DND-41 (cell line): Measurements from ENCODE around the gene MYH3.

Experiments used
- ATAC-seq: fragments of 200-7000 bp; cut with Tn5 transposase; 3 replicates; pipeline ENCODE4 v1.9.1; 2021; ENCODE audit warnings: low read depth; ENCODE audit not compliant: insufficient read depth
- DNase-seq: peaks from one replicate; pipeline ENCODE4 v3.0.0-alpha.2; 2020
- H2AFZ ChIP-seq: 2 replicates; pipeline ENCODE4 v1.6.0; 2012; ENCODE audit warnings: low read depth, low read length
- H3K27ac ChIP-seq: 2 replicates; pipeline ENCODE4 v1.5.1; 2012; ENCODE audit warnings: low read length, inconsistent platforms
- H3K27me3 ChIP-seq: fragments of 200-600 bp; sonication (generic); 2 replicates; pipeline ENCODE4 v1.6.0; 2012; ENCODE audit warnings: low read length, mild to moderate bottlenecking, inconsistent platforms; ENCODE audit not compliant: insufficient read depth, poor library complexity
- H3K36me3 ChIP-seq: 2 replicates; pipeline ENCODE4 v1.5.1; 2012; ENCODE audit warnings: low read length, inconsistent platforms; ENCODE audit not compliant: insufficient read depth
- H3K4me1 ChIP-seq: 2 replicates; pipeline ENCODE4 v1.5.1; 2012; ENCODE audit warnings: mild to moderate bottlenecking, low read length; ENCODE audit not compliant: insufficient read depth
- H3K4me2 ChIP-seq: 2 replicates; pipeline ENCODE4 v1.6.0; 2012; ENCODE audit warnings: mild to moderate bottlenecking, moderate library complexity, low read length, inconsistent platforms; ENCODE audit not compliant: insufficient read depth
- H3K4me3 ChIP-seq, 2 experiments: fragments of 200-600 bp in 1 of 2; shearing (Covaris generic) in 1 of 2; 2 replicates each; pipeline ENCODE4 v1.5.1; 2012 to 2016; ENCODE audit warnings: inconsistent platforms in 2 of 2, low read length in 2 of 2, mild to moderate bottlenecking in 2 of 2, low read depth in 1 of 2, moderate library complexity in 1 of 2
- H3K79me2 ChIP-seq: 2 replicates; pipeline ENCODE4 v1.6.0; 2012; ENCODE audit warnings: low read length, inconsistent platforms; ENCODE audit not compliant: insufficient read depth
- H3K9ac ChIP-seq: 2 replicates; pipeline ENCODE4 v1.6.0; 2012; ENCODE audit warnings: low read depth, mild to moderate bottlenecking, inconsistent platforms, low read length, moderate library complexity
- H3K9me3 ChIP-seq: 2 replicates; pipeline ENCODE4 v1.5.1; 2012; ENCODE audit warnings: low read length, moderate library complexity, mild to moderate bottlenecking, inconsistent platforms; ENCODE audit not compliant: insufficient read depth, severe bottlenecking
- H4K20me1 ChIP-seq: 2 replicates; pipeline ENCODE4 v1.6.0; 2012; ENCODE audit warnings: low read length; ENCODE audit not compliant: insufficient read depth
- EZH2 ChIP-seq: IDR thresholded peaks from 3 replicates; pipeline ENCODE4 v1.6.1; 2012; ENCODE audit warnings: borderline replicate concordance, low read depth, mild to moderate bottlenecking, moderate library complexity, low read length, inconsistent platforms; ENCODE audit not compliant: severe bottlenecking
- TF ChIP-seq, protein P1 (sequence below): IDR thresholded peaks from 2 replicates; pipeline ENCODE4 v1.5.1; 2012; ENCODE audit warnings: borderline replicate concordance, low read length, moderate library complexity, mild to moderate bottlenecking; ENCODE audit not compliant: poor library complexity, severe bottlenecking; ENCODE audit errors: extremely low read depth

Gene MYH3

DNA sequence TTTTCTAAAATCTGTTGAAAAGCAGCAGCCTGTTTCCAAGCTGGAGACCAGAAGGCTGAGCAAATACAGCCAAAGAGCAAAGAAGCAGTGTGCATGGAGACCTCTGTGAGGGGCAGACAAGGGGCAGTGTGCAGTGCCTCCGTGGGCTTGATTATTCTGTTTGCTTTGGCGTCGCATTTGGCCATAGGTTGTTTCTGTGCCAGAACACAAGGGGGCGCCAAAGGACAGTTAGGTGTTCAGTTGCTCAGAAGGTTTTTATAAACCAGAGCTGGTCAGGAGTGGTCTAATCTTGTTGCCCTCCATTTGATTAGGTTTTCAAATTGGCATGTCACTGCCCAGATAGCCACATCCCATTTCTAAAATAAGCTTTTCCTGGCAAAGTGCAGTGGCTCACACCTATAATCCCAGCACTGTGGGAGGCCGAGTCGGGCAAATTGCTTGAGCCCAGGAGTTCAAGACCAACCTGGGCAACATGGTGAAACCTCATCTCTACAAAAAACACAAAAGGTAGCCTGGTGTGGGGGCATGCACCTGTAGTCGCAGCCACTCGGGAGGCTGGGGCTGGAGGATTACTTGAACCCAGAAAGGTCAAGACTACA lies 10.6 kb downstream of the MYH3 start:
- Histone ChIP-seq H4K20me1 (no peaks in the 10 kb centered on the region), H3K9ac (no peak overlapping the region), H2AFZ (no peak overlapping the region), H3K36me3 (peaks cover 6% of the 10 kb centered on the region; the same call in 1 of the 2 replicates), H3K4me3 (no peak overlapping the region), H3K9me3 (no peaks in the 10 kb centered on the region), H3K79me2 (no peaks in the 10 kb centered on the region), H3K4me2 (no peak overlapping the region), H3K27ac (no peak overlapping the region), H3K27me3 (no peaks in the 10 kb centered on the region), H3K4me1 (no peaks in the 10 kb centered on the region)
- DNase-seq (peak; percentile 70), ATAC-seq (peak; percentile 77)
- TF ChIP-seq, protein P1, sequence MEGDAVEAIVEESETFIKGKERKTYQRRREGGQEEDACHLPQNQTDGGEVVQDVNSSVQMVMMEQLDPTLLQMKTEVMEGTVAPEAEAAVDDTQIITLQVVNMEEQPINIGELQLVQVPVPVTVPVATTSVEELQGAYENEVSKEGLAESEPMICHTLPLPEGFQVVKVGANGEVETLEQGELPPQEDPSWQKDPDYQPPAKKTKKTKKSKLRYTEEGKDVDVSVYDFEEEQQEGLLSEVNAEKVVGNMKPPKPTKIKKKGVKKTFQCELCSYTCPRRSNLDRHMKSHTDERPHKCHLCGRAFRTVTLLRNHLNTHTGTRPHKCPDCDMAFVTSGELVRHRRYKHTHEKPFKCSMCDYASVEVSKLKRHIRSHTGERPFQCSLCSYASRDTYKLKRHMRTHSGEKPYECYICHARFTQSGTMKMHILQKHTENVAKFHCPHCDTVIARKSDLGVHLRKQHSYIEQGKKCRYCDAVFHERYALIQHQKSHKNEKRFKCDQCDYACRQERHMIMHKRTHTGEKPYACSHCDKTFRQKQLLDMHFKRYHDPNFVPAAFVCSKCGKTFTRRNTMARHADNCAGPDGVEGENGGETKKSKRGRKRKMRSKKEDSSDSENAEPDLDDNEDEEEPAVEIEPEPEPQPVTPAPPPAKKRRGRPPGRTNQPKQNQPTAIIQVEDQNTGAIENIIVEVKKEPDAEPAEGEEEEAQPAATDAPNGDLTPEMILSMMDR: peak; percentile 94
- no peak for TF ChIP-seq EZH2

DNA sequence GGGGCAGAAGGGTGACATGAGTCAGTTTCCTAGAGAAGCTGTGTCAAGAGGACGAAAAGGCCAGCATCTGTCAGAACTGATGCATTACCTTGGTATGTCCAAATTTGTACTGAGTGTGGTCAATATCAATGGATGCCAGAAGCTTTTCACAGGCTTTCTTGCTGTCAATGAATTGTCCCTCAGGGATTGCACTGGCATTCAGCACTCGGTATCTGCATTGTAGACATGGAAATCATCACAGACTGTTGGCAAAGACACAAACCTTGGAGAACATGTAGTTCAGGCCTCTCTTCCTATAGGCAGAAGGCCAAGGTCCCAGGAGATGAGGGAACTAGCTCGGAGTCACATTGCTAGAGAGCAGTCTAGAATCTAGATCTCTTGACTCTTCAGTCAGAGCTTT lies 16.6 kb downstream of the MYH3 start:
- ATAC-seq (no peak), DNase-seq (no peak)
- H3K4me2 ChIP-seq: no peak overlapping the region
- peaks cover 29% of the 10 kb centered on the region; the same call in 1 of the 2 replicates for H3K36me3 ChIP-seq
- H3K27ac ChIP-seq: no peak overlapping the region
- TF ChIP-seq, protein P1: no peak
- TF ChIP-seq EZH2: no peak
- no peaks in the 10 kb centered on the region for H3K79me2 ChIP-seq
- no peak overlapping the region for H3K4me3 ChIP-seq
- no peak overlapping the region for H3K9ac ChIP-seq
- H2AFZ ChIP-seq: no peak overlapping the region
- H3K4me1 ChIP-seq: no peaks in the 10 kb centered on the region
- H3K27me3 ChIP-seq: no peaks in the 10 kb centered on the region
- no peaks in the 10 kb centered on the region for H3K9me3 ChIP-seq
- no peaks in the 10 kb centered on the region for H4K20me1 ChIP-seq

DNA sequence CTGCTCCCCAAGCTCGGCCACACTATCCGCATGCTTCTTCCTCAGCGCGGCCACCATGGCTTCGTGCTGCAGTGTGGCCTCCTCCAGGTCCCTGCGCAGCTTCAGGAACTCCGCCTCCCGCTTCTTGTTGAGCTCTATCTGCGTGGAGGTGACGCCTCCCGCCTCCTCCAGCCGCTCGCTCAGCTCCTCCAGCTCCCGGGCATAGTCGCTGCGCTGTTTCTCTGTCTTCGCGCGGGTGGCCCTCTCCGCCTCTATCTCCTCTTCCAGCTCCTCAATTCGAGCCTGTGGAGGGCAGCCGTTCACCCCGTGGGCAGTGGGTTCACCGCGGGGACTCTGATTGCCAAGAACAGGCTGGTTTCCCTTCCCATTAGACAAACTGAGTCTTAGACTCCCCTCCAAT lies 19.0 kb downstream of the MYH3 start:
- ATAC-seq: no peak
- peaks cover 29% of the 10 kb centered on the region; the same call in 1 of the 2 replicates for H3K36me3 ChIP-seq
- H3K4me2 ChIP-seq: no peak overlapping the region
- no peaks in the 10 kb centered on the region for H3K79me2 ChIP-seq
- H3K4me3 ChIP-seq: no peak overlapping the region
- no peaks in the 10 kb centered on the region for H3K27me3 ChIP-seq
- no peak for TF ChIP-seq EZH2
- TF ChIP-seq, protein P1: no peak
- no peaks in the 10 kb centered on the region for H3K9me3 ChIP-seq
- no peak for DNase-seq
- no peak overlapping the region for H3K9ac ChIP-seq
- no peak overlapping the region for H3K27ac ChIP-seq
- H3K4me1 ChIP-seq: no peaks in the 10 kb centered on the region
- no peaks in the 10 kb centered on the region for H4K20me1 ChIP-seq
- no peak overlapping the region for H2AFZ ChIP-seq
